ENCODE measurements around the gene LHFPL6.

Gene LHFPL6

DNA sequence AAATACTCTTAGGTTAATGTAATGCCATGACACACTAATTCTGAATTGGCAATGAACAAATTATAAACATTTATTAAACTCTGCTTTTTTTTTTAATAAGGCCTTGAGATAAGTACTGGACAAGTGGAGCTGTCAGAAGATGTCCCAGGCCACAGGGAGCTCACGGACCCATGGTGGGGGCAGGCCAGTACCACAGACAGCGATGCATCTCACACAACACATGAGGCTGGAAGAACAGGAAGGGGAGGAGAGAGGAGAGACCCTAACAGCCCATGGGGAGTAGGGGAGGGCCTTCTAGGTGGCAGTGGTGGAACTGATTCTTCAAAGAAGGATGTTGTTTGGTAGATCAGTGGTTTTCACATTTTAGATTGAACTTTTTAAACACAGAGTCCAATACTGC, 128.4 kb downstream of the LHFPL6 start:
- in situ Hi-C loops (cut with MboI; ENCODE audit: low sequenced_read_pairs) = no loop called here

DNA sequence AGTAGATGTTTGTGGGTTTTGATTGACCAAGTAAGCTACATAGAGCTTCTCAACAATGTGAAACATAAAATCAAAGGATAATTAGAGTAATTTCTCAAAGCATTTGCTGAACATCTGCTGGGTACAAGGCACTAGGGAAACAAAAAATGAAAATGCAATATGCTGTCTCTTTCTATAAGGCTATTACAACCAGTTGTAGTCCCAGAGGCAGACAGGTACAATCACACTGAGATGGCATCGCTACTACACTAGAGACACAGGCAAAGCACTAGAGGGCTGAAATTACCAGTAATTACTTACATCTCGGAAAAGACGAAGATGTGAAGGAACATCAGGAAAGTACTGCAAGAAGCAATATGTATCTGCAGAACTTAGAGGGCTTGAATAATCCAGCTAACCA, 133.3 kb downstream of the LHFPL6 start:
- in situ Hi-C loops (cut with MboI; ENCODE audit: low sequenced_read_pairs) = no loop called here

DNA sequence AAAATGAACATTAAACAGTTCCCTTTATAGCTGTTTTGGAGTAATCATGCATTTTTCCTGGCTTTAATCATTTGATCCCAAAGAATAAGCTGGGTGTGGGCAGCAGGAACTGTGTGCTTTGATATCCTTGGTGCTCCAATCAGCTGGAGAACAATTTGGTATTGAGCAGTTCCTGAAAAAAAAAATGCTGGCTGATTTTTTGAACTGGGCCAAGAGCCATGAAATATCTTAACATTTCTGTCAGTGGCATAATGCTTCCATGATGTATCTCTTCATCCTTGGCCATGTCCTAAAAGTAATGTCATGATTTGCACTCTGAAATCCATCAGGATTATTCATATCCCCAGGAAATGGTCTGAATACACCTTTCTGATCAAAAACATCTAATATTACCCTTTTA, 134.7 kb downstream of the LHFPL6 start:
- in situ Hi-C loops (cut with MboI; ENCODE audit: low sequenced_read_pairs) = no loop called here

DNA sequence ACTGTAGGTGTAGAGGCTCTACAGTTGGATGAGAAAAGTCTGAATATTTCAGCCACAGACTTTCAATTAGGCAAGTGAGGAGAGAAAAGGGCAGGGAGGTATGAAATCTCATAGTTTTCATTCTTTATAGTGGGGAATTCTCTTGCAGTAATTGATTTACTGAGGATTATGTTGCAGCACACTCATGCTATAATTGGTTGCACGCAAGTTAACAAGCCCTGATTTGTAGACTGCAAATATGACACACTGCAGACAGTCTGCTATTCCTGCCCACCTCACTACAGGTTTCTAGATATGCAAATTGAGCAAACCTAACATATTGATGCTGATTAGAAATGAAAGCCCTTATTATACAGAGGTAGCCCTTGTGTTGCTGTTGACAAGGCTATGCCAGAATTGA, 139.4 kb downstream of the LHFPL6 start:
- in situ Hi-C loops (cut with MboI; ENCODE audit: low sequenced_read_pairs) = no loop called here

DNA sequence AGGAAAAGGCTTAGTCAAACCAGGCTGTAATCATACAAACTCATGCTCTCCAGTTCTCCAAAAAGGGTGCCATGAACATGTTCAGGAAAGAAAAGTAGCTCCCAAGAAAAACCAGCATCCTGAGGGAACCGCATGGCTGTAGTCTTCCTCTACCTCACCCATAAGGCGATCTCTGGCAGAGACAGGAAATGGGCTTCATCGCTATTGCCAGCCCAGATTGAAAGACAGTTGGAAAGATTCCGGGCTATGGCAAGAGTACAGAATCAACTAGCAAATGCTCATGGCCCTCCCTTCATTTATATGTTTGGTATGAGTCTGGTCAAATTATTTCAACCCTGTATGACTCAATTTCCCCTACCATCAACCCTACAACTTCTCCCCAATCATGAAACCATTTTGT, 140.1 kb downstream of the LHFPL6 start:
- in situ Hi-C loops (cut with MboI; ENCODE audit: low sequenced_read_pairs) = no loop called here

DNA sequence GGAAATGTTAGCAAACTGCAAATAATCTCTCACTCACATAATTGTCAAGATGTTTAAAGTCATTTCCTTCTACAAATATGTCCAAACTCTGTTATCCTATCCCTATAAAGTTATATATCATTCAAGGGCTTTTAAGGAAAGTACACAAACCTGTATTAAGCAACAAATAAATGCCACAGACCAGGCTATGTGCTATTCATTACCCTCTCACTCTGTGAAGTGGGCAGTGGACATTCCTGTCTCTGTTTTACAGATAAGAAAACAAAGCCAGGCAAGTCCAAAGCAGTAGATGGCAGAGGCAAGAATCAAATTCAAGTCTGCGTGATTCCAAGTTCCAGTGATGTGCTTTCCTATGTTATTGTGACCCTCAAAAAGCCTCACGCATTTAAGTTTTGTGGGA, 140.6 kb downstream of the LHFPL6 start:
- in situ Hi-C loops (cut with MboI; ENCODE audit: low sequenced_read_pairs) = no loop called here

DNA sequence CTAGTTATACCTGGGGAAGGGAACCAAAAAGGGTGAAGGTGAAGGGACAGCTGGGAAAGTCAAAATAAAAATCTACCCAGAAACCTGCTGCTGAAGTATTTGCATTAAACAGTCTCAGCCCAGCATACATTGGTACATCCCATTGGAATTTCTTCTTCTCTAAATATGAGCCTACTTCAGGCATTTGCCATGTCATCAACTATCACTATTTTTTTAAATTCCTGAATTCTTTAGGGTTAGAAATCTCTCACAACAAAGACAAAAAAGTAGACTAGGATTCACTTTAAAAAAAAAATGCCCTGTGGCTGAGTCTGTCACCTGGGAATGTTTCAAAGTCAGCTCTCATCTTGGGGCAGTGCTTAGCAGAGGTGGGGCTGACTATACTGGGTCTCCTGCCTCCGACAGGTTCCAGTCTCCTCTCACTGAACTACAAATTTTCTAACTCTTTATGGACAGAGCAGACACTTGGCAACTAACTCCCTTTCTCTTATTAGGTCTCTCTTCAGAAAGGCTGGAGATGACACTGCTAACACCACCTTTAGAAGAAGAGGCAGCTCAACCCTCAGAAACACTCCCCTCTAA, 141.2 kb downstream of the LHFPL6 start:
- in situ Hi-C loops (cut with MboI; ENCODE audit: low sequenced_read_pairs) = no loop called here

DNA sequence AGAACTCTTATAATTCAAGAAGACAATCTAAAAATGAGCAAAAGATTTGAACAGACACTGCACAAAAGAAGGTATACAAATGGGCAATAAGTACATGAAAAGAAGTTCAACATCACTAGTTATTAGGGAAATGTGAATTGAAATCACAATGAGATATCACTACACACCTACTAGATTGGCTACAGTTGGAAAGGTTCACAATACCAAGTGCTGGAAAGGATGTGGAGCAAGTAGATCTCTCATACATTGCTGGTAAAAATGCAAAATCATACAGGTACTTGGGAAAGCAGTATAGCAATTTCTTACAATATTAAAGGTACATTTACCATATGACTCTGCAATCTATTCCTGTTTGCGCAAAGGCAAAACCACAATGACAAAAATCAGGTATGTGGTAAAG, 145.7 kb downstream of the LHFPL6 start:
- in situ Hi-C loops (cut with MboI; ENCODE audit: low sequenced_read_pairs) = no loop called here

DNA sequence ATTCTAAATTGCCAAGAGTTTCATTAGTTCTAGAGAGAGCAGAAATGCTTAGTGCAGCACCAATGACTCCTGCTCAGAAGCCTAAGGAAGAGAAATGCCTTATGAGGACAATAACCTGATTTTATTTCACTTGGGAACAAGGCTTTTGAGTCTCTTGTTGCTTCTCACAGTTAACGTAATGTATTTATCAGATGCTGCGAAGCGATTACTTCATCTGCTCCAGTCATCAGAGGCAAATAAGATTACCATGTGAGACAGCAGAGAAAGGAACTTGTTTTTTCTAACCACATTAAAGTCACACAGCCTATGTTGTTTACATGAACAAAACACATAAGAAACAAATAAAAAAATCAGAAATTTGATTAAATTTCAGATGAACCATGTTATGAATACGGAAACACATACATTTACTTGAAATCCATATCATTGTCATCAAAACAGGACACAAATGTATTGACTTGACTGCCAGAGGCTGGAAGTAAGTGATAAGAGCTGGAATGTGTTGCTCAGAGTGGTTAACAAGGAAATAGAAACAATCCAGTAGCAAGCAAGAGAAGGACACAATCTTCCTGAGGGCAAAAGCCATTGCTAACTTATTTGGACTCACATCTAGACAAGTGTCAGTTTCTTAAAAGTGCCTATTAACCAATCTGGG, 147.3 kb downstream of the LHFPL6 start:
- in situ Hi-C loops (cut with MboI; ENCODE audit: low sequenced_read_pairs) = no loop called here

DNA sequence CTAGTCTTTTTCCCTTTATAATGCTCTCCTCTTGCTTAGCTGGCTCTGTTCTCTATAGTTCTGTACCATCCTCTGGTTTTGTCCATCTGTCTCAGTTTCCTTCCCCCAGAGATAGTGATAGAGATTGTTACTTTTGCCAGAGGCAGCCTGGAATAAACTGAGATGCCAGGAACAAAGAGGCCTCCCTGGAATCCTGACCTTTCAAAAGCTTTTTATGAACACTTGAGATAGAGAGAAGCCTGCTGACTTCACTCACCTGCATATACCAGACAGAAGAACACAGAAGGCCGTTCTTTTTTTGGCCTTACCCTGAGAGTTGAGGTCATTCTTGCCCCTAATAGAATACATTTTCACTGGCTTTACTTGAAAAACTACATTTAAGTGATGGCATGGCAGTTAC, 150.2 kb downstream of the LHFPL6 start:
- in situ Hi-C loops (cut with MboI; ENCODE audit: low sequenced_read_pairs) = no loop called here

DNA sequence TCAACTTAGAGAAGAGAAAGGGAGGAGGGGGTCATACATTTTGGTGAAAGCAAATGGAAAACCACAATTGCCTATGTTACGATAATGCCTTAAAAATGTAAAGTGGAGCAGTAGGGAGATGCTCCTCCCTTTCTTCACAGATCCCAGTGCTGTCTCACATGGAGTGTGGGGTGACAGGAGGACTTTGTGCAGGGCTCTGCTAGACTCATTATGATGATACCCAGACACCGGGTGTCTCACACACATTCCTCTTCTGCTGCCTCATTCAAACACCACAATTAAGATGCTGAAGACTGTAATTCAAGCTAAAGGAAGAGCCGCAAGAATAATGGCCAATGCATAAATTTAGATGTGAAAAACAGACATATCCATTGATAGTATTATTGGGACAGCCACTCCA, 150.6 kb downstream of the LHFPL6 start:
- in situ Hi-C loops (cut with MboI; ENCODE audit: low sequenced_read_pairs) = no loop called here

DNA sequence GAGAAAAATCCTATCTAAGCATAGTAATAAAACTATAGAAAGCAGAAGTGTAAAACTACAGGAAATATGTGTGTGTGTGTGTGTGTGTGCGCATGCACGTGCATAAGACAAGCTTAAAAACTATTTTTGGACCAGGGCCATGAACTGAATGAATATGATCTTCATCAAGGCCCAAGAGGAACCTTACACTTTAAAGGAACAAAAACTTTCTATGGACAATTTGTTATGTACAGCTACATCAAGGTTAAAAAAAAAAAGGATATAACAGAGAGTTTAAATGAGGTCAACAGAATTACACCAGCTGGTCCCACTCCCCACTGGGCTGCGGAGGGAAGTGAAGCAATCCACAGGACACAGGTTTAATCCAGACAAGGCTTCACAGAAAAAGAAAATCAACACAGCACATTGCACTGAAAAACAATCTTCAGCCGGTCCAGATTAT, 151.1 kb downstream of the LHFPL6 start:
- in situ Hi-C loops (cut with MboI; ENCODE audit: low sequenced_read_pairs) = no loop called here

DNA sequence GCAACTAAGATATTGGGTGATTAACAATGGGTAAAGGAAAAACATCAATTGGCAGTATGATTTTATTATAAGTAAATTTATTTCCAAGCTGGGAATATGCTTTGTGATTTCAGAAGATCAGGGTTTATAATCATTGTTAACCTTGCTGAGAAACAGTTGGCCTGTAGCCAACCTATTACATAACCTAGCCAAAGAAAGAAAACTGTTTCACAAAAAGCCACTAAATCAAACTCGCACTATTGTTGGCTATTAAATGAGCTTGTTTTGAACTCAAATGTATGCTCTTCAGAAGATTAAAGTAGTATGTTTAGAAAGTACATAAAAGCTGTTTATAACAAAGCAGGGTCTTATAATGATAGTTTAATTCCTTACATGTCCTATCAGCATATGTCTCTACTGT, 151.7 kb downstream of the LHFPL6 start:
- in situ Hi-C loops (cut with MboI; ENCODE audit: low sequenced_read_pairs) = no loop called here

DNA sequence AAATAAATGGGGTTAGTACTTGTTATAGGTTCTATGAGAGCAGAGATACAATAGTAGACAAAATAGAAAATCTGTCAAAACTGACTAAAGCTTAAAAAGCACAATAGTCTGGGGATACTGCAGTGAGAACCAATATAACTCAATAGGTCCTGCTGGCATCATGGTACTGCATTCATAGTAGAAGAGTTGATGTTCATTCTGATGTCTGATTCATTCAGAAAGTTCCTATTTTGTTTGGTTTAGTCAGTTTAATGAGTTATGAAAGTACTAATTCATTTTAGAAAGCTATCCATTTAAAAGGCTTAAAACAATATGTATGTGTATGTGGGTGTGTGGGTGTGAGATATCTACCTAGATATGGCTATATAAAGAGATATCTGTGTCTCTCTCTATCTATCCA, 152.8 kb downstream of the LHFPL6 start:
- in situ Hi-C loops (cut with MboI; ENCODE audit: low sequenced_read_pairs) = no loop called here

DNA sequence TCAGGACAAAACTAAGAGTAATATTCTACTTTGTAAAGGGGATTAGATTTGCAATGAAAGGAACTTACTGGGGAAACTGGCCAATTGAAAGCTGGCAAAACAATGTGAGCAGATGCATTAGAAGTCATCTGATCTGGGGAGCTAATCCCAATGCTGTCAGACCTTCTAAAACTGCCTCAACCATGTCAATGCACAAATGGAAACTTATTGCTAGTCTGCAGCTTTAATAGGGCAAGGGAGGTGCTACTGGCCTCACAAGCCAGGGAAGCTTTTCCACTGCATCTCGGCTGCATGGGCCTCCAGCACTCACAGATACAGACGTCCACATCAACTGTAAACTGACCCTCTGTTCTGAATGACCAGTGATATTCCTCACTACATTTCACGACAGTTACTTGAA, 154.2 kb downstream of the LHFPL6 start:
- in situ Hi-C loops (cut with MboI; ENCODE audit: low sequenced_read_pairs) = no loop called here

DNA sequence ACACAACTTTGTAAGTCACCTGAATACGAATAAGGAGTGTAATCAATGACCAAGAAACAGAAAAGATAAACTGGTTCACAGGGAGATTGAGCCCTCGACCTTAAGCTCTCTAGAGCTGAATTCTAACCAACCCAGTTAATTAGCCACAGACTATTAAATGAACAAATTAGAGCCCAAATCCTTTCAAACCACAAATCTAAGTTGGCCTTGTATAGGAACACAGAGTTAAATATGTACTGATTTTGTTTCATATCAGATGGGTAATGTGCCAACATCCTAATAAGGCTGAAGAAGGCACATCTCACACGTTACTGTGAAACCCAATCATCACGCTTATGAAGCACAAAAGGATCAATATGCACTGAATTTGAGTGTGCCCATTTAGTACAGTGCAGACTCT, 156.1 kb downstream of the LHFPL6 start:
- in situ Hi-C loops (cut with MboI; ENCODE audit: low sequenced_read_pairs) = no loop called here

DNA sequence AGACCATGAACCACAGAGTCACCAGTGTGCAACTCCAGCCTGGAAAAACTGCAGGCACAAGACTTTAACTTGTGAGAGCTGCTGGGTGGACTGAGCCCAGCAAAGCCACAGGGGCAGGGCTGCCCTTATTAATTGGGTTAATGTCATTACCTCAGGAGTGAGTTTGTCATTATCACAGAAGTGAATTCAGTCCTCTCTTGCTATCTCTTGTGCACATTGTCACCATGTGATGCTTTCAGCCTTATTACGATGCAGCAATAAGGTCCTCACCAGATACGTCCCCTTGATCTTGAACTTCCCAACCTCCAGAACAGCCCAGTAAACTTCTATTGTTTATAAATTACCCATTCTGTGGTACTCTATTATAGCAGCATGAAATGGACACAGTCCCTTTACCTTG, 158.1 kb downstream of the LHFPL6 start:
- in situ Hi-C loops (cut with MboI; ENCODE audit: low sequenced_read_pairs) = no loop called here

DNA sequence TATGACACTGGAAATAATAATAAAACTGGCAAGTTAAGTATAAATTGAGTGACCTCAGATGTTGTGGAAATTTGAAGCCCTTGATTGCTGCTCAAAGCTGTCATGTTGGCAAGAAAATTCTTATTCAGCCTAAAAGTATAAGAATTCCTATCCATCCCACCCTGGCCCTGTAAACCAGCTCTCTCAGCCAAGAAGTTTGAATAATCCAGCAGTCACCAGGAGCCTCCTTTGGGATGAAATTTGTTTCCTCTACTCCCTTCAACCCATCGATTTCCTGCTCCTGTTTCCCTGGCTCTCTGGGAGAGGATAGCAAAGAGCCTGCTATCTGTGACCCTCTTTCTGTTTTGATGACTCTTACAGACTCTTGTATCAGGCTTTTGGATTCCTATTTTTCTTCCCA, 169.3 kb downstream of the LHFPL6 start:
- in situ Hi-C loops (cut with MboI; ENCODE audit: low sequenced_read_pairs) = no loop called here

DNA sequence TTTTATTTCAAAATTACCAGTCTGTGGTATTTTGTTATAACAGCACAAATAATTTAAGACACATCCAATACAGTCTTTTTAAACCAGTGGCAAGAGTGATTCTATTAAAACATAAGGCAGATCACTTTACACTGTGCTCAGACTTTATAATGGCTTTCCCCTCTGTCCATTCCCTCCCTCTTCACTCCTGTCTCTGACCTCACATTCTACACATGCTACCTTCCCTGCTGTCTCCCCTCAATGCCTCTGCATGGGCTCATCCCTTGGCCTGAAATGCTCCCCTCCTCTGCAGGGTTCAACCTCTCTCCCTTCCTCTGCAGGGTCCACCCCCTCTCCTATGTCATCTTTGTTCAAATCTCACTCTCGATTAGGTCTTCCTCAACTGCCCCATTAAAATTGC, 170.8 kb downstream of the LHFPL6 start:
- in situ Hi-C loops (cut with MboI; ENCODE audit: low sequenced_read_pairs) = no loop called here

DNA sequence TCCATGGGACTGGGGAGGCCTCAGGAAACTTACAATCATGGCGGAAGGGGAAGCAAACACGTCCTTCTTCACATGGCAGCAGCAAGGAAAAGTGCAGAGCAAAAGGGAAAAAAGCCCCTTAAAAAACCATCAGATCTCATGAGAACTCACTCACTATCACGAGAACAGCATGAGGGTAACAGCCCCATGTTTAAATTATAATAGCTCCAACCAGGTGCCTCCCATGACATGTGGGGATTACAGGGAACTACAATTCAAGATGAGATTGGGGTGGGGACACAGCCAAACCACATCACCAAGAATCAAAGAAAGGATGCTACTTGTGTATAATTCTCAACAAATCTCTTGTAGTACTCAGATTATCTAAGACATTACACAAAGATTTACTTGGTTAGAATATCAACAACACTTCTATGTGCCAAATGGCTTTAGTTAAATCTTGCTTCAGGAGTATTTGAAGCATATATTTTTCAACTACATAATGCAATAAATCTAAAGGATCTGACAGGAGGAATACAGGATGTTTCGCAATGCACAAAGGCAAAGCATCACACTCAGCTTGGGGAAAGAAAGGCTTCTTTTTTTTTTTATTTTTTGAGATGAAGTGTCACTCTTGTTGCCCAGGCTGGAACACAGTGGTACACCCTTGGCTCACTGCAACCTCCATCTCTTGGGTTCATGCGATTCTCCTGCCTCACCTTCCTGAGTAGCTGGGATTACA, 180.0 kb downstream of the LHFPL6 start:
- in situ Hi-C loops (cut with MboI; ENCODE audit: low sequenced_read_pairs) = no loop called here

DNA sequence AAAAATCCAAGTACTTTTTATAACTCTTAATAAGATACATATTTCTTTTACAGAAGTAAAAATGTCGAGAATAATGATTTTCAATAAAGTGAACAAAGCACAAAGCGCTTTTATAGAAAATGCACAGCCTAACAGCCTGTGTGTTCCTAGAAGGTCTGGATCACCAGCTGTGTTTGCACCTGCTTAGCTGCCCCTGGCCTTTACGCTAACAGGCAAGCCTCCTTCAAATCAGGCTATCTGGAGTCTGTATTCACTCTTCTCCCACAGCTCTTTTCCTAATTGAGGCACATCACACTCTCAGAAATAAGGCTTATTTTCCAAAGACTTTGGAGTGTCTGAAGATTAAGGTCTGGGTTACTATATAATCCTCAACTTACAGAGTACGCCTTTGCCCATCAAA, 183.1 kb downstream of the LHFPL6 start:
- in situ Hi-C loops (cut with MboI; ENCODE audit: low sequenced_read_pairs) = no loop called here

DNA sequence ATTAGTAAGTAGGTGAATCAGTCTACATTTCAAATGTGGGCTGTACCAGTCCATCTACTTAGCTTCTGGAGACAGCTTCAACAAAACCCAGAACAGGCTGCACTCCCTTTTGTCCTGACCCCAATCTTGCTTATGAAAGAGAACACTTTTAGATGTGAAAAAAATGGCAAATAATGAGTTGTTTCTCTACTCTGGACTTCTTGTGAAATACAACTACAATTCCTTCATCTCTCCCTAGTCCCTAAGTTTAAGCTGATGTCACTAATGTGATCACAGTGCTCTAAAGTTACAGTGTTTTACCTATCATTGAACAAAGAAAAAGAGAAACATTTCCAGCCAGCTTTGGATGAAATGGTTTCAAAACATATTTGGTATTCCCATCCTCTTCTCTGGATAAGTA, 183.9 kb downstream of the LHFPL6 start:
- in situ Hi-C loops (cut with MboI; ENCODE audit: low sequenced_read_pairs) = no loop called here

DNA sequence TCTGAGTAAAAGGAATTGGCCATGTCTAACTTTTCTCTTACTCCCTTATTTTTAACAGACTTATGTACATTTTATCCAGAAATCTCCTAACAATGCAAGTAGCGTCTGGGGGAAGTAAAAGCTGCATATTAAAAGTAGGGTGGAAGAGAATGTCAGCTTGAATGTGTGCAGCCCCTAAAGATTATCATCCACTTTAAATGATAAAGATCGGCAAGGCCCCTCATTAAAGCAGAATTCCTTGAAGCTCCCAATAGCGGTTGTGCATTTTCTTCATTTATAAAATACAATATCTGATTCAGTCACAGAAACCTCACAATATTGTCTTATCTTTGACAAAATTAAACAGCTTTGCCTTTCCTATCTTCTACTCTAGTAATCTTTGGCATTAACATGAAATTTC, 184.6 kb downstream of the LHFPL6 start:
- in situ Hi-C loops (cut with MboI; ENCODE audit: low sequenced_read_pairs) = no loop called here

All from hTERT RPE-1 (cell line).